K562 (cell line): ENCODE measurements around the gene CCDC127. TPM values are rescaled to one million over a fixed set of nuclear protein-coding genes. Genes with fewer than 3 reads are reported as not detected.

Experiments
- ATAC-seq: fragments of 200-7000 bp; cut with Tn5 transposase; 3 replicates; pipeline ENCODE4 v1.9.1; 2020; ENCODE audit warnings: moderate library complexity
- BruUV-seq: library from RNA; stranded (reverse); fragments of 400-500 nt; replicated peaks from 2 replicates; lab custom pipeline; 2021; lab: Mats Ljungman, UMichigan
- CTCF ChIA-PET: fragments of 300-600 bp; formaldehyde crosslinking; extraction: SDS; loops from one replicate; lab custom pipeline; 2021; ENCODE audit warnings: low intra/inter-chr PET ratio; lab: Yijun Ruan, JAX
- POLR2A ChIA-PET: fragments of 300-600, 350-650 bp; sonication (Branson Sonifier 250); formaldehyde crosslinking; extraction: SDS; loops from one replicate; lab custom pipeline; 2021; ENCODE audit warnings: antibody characterized with exemption, inconsistent platforms; lab: Yijun Ruan, JAX
- DNase-seq, 4 experiments: peaks; one replicate each; pipeline versions ENCODE4 v3.0.0 to v3.0.0-alpha.2; 2011 to 2018; ENCODE audit warnings: low spot score in 3 of 4, mixed read lengths in 3 of 4; ENCODE audit errors: extremely low read depth in 1 of 4
- FAIRE-seq: peaks from 2 replicates; lab custom pipeline; 2011; peaks lifted over from hg19 to GRCh38; lab: Jason Lieb, UNC
- H2AFZ ChIP-seq: 2 replicates; pipeline ENCODE4 v1.6.0; 2011; ENCODE audit warnings: low read depth, low read length, control low read depth, inconsistent platforms
- H3K27ac ChIP-seq: fragments of 200-600 bp; 3 replicates; pipeline ENCODE4 v1.8.0; 2011; ENCODE audit warnings: low read depth, mild to moderate bottlenecking, control low read depth, inconsistent platforms, low read length, moderate library complexity, mixed read lengths; ENCODE audit errors: extremely low read depth
- H3K27me3 ChIP-seq, 2 experiments: fragments of 300-600 bp in 1 of 2; 2 replicates in 1 of 2; 3 replicates in 1 of 2; pipeline versions ENCODE4 v1.6.0 to v1.8.0; 2011; ENCODE audit warnings: inconsistent platforms in 2 of 2, low read length in 2 of 2, mild to moderate bottlenecking in 1 of 2, mixed read lengths in 1 of 2, moderate library complexity in 1 of 2; ENCODE audit not compliant: control insufficient read depth in 2 of 2, insufficient read depth in 2 of 2
- H3K36me3 ChIP-seq: fragments of 300-600 bp; 3 replicates; pipeline ENCODE4 v1.8.0; 2011; ENCODE audit warnings: mild to moderate bottlenecking, low read length, inconsistent platforms; ENCODE audit not compliant: control insufficient read depth, insufficient read depth
- H3K4me1 ChIP-seq, 2 experiments: fragments of 200-600 bp in 1 of 2; replicated peaks in 1 of 2; 2 replicates in 1 of 2; 3 replicates in 1 of 2; pipeline versions ENCODE4 v1.5.1 to v1.8.0; 2011; ENCODE audit warnings: inconsistent platforms in 2 of 2, low read length in 2 of 2, mild to moderate bottlenecking in 1 of 2, mixed read lengths in 1 of 2, moderate library complexity in 1 of 2; ENCODE audit not compliant: control insufficient read depth in 2 of 2, insufficient read depth in 2 of 2
- H3K4me2 ChIP-seq: 2 replicates; pipeline ENCODE4 v1.6.1; 2011; ENCODE audit warnings: low read length, control low read depth, inconsistent platforms, mixed read lengths; ENCODE audit not compliant: insufficient read depth
- H3K4me3 ChIP-seq: fragments of 200-600 bp; sonication (generic), shearing (Covaris generic); 2 replicates; pipeline ENCODE4 v1.5.1; 2016; ENCODE audit warnings: control low read depth, inconsistent platforms
- H3K79me2 ChIP-seq: fragments of 200-600 bp; 3 replicates; pipeline ENCODE4 v1.8.0; 2011; ENCODE audit warnings: low read length, inconsistent platforms; ENCODE audit not compliant: control insufficient read depth, insufficient read depth
- H3K9ac ChIP-seq, 2 experiments: 2 replicates each; pipeline versions ENCODE4 v1.6.0 to v1.6.1; 2011; ENCODE audit warnings: low read depth in 2 of 2, low read length in 2 of 2, control low read depth in 1 of 2, inconsistent platforms in 1 of 2, mild to moderate bottlenecking in 1 of 2, mixed read lengths in 1 of 2; ENCODE audit not compliant: insufficient read depth in 1 of 2
- H3K9me1 ChIP-seq: one replicate; pipeline ENCODE4 v1.6.0; 2011; ENCODE audit warnings: inconsistent platforms, mild to moderate bottlenecking, low read length, moderate library complexity; ENCODE audit not compliant: control insufficient read depth, insufficient read depth
- H3K9me3 ChIP-seq: replicated peaks from 2 replicates; pipeline ENCODE4 v1.5.1; 2011; ENCODE audit warnings: low read depth, low read length, inconsistent platforms; ENCODE audit not compliant: control insufficient read depth, insufficient read depth
- H4K20me1 ChIP-seq: replicated peaks from 2 replicates; pipeline ENCODE4 v1.6.1; 2011; ENCODE audit warnings: low read length, inconsistent platforms, mixed read lengths; ENCODE audit not compliant: control insufficient read depth, insufficient read depth
- GABPA ChIP-seq: fragments of 200-800 bp; sonication (Bioruptor generic); conservative IDR thresholded peaks from 2 replicates; pipeline ENCODE4 v1.6.1; 2016; ENCODE audit warnings: low read depth, missing genetic modification characterization, missing compliant biosample characterization
- KLF6 ChIP-seq: fragments of 250-450 bp; sonication (Bioruptor Pico); IDR thresholded peaks from 2 replicates; pipeline ENCODE4 v1.4.0; 2020; ENCODE audit warnings: mild to moderate bottlenecking, moderate library complexity, borderline replicate concordance
- MECOM ChIP-seq: fragments of 250-450 bp; sonication (Bioruptor Pico); IDR thresholded peaks from 2 replicates; pipeline ENCODE4 v1.8.0; 2022; ENCODE audit warnings: inconsistent platforms
- MED1 ChIP-seq: sonication (generic); formaldehyde crosslinking; IDR thresholded peaks from 2 replicates; pipeline ENCODE4 v1.8.1; 2023; ENCODE audit warnings: missing genetic modification reagents, borderline replicate concordance
- NFATC3 ChIP-seq: fragments of 450-650 bp; IDR thresholded peaks from 2 replicates; pipeline ENCODE4 v1.6.1; 2017; ENCODE audit warnings: mild to moderate bottlenecking
- NR2C2 ChIP-seq, 2 experiments: fragments of 200-800 bp in 1 of 2; sonication (Bioruptor generic) in 1 of 2; sonication (generic) in 1 of 2; formaldehyde crosslinking in 1 of 2; IDR thresholded peaks; 2 replicates each; pipeline versions ENCODE4 v1.6.1 to v1.8.0; 2016 to 2022; ENCODE audit warnings: mild to moderate bottlenecking in 1 of 2, missing compliant biosample characterization in 1 of 2, missing genetic modification characterization in 1 of 2, missing genetic modification reagents in 1 of 2
- POLR2A ChIP-seq: fragments of 450-650 bp; conservative IDR thresholded peaks from 2 replicates; pipeline ENCODE4 v1.6.1; 2016
- RBBP5 ChIP-seq: fragments of 200-600 bp; sonication (generic); IDR thresholded peaks from 2 replicates; pipeline ENCODE4 v1.6.1; 2012; ENCODE audit warnings: borderline replicate concordance, mild to moderate bottlenecking, low read length, control low read depth, inconsistent platforms; ENCODE audit not compliant: insufficient read depth, poor library complexity, severe bottlenecking
- RFX1 ChIP-seq: fragments of 450-650 bp; IDR thresholded peaks from 2 replicates; pipeline ENCODE4 v1.6.1; 2016; ENCODE audit warnings: mild to moderate bottlenecking, moderate library complexity
- SPI1 ChIP-seq: IDR thresholded peaks from 2 replicates; pipeline ENCODE4 v1.6.1; 2011; ENCODE audit warnings: low read depth, low read length, control low read depth, borderline replicate concordance
- ZNF507 ChIP-seq: conservative IDR thresholded peaks from 2 replicates; pipeline ENCODE4 v1.6.1; 2017; ENCODE audit warnings: missing genetic modification characterization, missing compliant biosample characterization
- ZSCAN29 ChIP-seq: fragments of 450-650 bp; IDR thresholded peaks from 2 replicates; pipeline ENCODE4 v1.6.1; 2017
- ZZZ3 ChIP-seq: fragments of 450-650 bp; IDR thresholded peaks from 2 replicates; pipeline ENCODE4 v1.6.1; 2016; ENCODE audit warnings: antibody characterized with exemption, mild to moderate bottlenecking, moderate library complexity
- WGBS: fragments of 100-300 bp; shearing (Covaris generic); methylation state at CpG from one replicate; pipeline ENCODE4 v1.1.6; 2016; ENCODE audit warnings: low coverage, mixed read lengths; ENCODE audit not compliant: insufficient coverage; ENCODE audit errors: missing lambda C conversion rate; 5-methylcytosine and 5-hydroxymethylcytosine counted together
- in situ Hi-C: fragments of 300-500 bp; cut with MboI; formaldehyde crosslinking; loops from 4 replicates; pipeline ENCODE4 v1.15.0; 2018; ENCODE audit warnings: inconsistent platforms, mixed read lengths
- intact Hi-C: fragments of 100-400 bp; cut with micrococcal nuclease; formaldehyde crosslinking; loops from 2 replicates; pipeline ENCODE4 v1.14.2; 2022
- polyA plus RNA-seq, 8 experiments: library from polyadenylated mRNA; depleted of rRNA in 4 of 8; stranded (reverse) in 5 of 8; unstranded in 3 of 8; fragments of >200 nt; fragmentation: Nextera tagmentation in 2 of 8; fragmentation: Illumina TruSeq in 1 of 8; extraction: Ambion mirVana in 2 of 8; extraction: Trizol in 1 of 8; gene quantifications; 2 replicates each; pipeline versions ENCODE4 v1.2.1 to v1.2.3, GENCODE V29; 2011 to 2014; ENCODE audit warnings: inconsistent platforms in 1 of 8, missing spikeins in 1 of 8
- total RNA-seq, 7 experiments: library from RNA; depleted of rRNA in 6 of 7; stranded (reverse); fragments of >200 nt in 6 of 7; fragmentation: Illumina TruSeq in 2 of 7; extraction: Trizol in 2 of 7; gene quantifications; 2 replicates each; pipeline versions ENCODE4 v1.2.1 to v1.2.3, GENCODE V29; 2011 to 2021; ENCODE audit warnings: low replicate concordance in 1 of 7
- TF ChIP-seq, protein P1 (sequence below): fragments of 250-450 bp; sonication (Bioruptor Pico); IDR thresholded peaks from 2 replicates; pipeline ENCODE4 v1.5.0; 2021; ENCODE audit warnings: mild to moderate bottlenecking, moderate library complexity
- TF ChIP-seq, protein P2 (sequence below): sonication (generic); formaldehyde crosslinking; IDR thresholded peaks from 2 replicates; pipeline ENCODE4 v1.8.0; 2022; ENCODE audit warnings: mild to moderate bottlenecking, missing genetic modification reagents

CCDC127 gene
- total and polyA plus RNA-seq, 9 of the 15 experiments (the other 6 are each of a cell fraction or from before 2014, with no cell fraction given), result 2.7 to 4.5 (median 4.1) TPM

DNA sequence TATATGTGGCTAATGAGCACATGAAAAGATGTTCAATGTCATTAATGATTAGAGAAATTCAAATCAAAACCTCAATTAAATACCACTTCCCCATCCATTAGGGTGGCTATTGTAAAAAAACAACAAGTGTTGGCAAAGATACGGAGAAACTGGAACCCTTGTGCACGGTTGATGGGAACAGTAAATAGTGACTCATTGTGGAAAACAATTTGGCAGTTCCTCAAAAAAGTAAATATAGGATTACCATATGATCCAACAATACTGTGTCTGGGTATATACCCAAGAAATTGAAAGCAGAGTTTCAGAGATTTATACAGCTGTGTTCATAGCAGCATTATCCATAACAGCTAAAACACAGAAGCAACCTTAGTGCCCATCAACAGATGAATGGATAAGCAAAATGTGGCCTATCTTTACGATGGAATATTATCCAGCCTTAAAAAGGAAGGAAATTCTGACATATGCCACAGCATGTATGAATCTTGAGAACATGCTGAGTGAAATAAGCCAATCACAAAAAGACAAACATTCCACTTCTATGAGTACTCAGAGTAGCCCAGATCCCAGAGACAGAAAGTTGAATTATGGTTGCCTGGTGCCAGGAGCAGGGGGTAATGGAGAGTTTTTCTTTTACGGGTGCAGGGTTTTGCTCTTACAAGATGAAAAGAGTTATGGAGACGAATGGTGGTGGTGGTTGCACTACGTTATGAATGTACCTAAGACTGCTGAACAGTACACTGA lies 68.0 kb downstream of the CCDC127 start:
- in situ Hi-C loops, result no loop called here
- Histone ChIP-seq H3K9me3 (peaks cover 5% of the 10 kb centered on the region), H3K4me2 (no peak overlapping the region), H3K27ac (no peak overlapping the region), H3K9me1 (no peaks in the 10 kb centered on the region), H3K36me3 (no peaks in the 10 kb centered on the region)
- FAIRE-seq (no peak), ATAC-seq (no peak), DNase-seq (no peak)
- CTCF ChIA-PET, result no interaction called here
- no TSS peak for BruUV-seq
- no peak for TF ChIP-seq ZSCAN29
- TF ChIP-seq KLF6 (CRISPR knock-in tag), result no peak
- TF ChIP-seq NR2C2 (CRISPR knock-in tag; IDR thresholded peaks at IDR 0.05), result no peak
- TF ChIP-seq NR2C2 (tag; IDR thresholded peaks at IDR 0.05), result no peak
- TF ChIP-seq ZZZ3, result no peak
- no peak for TF ChIP-seq POLR2A
- TF ChIP-seq NFATC3, result no peak
- no peak for TF ChIP-seq SPI1
- no peak for TF ChIP-seq MECOM (CRISPR knock-in tag)
- TF ChIP-seq MED1, result no peak
- no peak for TF ChIP-seq RBBP5
- TF ChIP-seq, protein P1, sequence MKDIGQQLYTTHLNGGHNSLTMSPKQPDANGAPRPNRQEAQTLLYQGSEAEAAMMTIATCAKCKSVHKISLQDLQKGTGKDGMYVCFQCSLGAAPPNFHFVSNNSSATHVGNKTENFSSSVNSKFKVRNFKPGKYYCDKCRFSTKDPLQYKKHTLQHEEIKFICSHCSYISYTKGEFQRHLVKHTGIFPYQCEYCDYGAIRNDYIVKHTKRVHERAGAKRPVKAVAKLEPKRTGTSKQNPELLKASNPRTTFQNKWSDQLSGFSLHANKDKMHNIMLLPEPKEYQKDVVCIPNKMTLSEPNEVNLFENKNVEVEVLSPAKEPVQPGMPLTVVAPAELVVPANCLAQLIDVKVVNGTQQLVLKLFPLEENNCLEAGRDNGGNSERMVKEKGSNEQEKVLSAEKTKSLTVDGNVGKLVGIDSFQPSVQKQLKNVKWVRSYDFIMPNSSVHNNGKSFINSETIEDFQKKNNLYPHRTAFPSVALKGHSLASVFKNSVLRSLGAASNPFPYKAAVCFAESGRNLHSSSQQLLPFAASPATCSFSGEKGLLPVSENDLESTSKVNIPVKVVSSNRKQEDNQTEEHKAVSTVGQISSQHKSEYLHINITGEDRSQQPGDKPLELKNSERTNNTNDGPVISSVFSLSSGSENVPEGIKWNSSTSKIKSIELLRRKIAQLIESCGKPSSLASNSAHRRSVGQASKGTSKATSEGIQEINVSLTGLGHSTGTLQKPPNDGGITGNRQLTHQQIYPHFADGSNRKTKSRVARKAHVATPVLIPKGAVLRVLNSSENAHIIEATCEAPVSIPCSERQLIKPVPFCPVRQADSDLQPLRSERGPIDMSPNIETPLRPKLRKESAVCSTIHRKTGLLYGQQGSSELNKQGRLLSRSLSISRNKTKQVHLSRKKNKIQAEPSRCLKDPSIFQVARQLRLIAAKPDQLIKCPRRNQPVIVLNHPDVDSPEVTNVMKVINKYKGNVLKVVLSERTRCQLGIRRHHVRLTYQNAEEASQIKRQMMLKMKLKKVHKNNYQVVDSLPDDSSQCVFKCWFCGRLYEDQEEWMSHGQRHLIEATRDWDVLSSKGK, result no peak
- TF ChIP-seq, protein P2, sequence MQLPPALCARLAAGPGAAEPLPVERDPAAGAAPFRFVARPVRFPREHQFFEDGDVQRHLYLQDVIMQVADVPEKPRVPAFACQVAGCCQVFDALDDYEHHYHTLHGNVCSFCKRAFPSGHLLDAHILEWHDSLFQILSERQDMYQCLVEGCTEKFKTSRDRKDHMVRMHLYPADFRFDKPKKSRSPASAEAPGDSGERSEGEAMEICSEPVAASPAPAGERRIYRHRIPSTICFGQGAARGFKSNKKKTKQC (CRISPR knock-in tag), result no peak
- no peak for TF ChIP-seq ZNF507 (tag)
- TF ChIP-seq RFX1, result no peak
- TF ChIP-seq GABPA (tag), result no peak
- TF ChIP-seq, all 486 proteins: peak for 0
- intact Hi-C loops, result no loop called here
- WGBS, result 1% methylated on average over 6 of the region's 6 CpGs
- H4K20me1 ChIP-seq, result no peaks in the 10 kb centered on the region
- no peak overlapping the region for H3K9ac ChIP-seq
- H3K79me2 ChIP-seq, result no peaks in the 10 kb centered on the region
- H3K4me1 ChIP-seq, result no peaks in the 10 kb centered on the region
- H3K27me3 ChIP-seq, result peaks cover 9 to 23% of the 10 kb centered on the region in 2 experiments; a peak in 4 of 5 replicates
- no peak overlapping the region for H2AFZ ChIP-seq
- POLR2A ChIA-PET, result no interaction called here
- no peak overlapping the region for H3K4me3 ChIP-seq
